Ascending aorta (tissue), 2 donors: Measurements from ENCODE around the gene DIPK1B. TPM values are rescaled to one million over a fixed set of nuclear protein-coding genes. Genes with fewer than 3 reads are reported as not detected.
A peak's percentile ranks its signal among the peaks of the same experiment; 100 is the strongest.
"Not testable (repeated sequence)": the region's sequence is repeated elsewhere in the genome, so short reads cannot be mapped to it uniquely, and the experiment has no call there.

Experiments used
- DNase-seq, 2 donors: peaks; one replicate each; pipeline ENCODE4 v3.0.0-alpha.2; 2019; ENCODE audit warnings: low spot score in 2 of 2
- H3K27ac ChIP-seq, 2 donors: fragments of 200-600 bp; sonication (generic); one replicate each; pipeline ENCODE4 v1.5.1; 2016 to 2017; ENCODE audit warnings: mild to moderate bottlenecking in 1 of 2
- H3K27me3 ChIP-seq: fragments of 200-600 bp; sonication (generic); one replicate; pipeline ENCODE4 v1.5.1; 2017
- H3K36me3 ChIP-seq, 2 donors: fragments of 200-600 bp; sonication (generic); one replicate each; pipeline ENCODE4 v1.5.1; 2016
- H3K4me1 ChIP-seq, 2 donors: fragments of 200-600 bp; sonication (generic); one replicate each; pipeline ENCODE4 v1.5.1; 2016 to 2017; ENCODE audit warnings: mild to moderate bottlenecking in 1 of 2
- H3K4me3 ChIP-seq, 2 donors: fragments of 200-600 bp; sonication (generic); one replicate each; pipeline ENCODE4 v1.5.1; 2016 to 2017; ENCODE audit warnings: mild to moderate bottlenecking in 1 of 2
- H3K9me3 ChIP-seq, 2 donors: fragments of 200-600 bp; sonication (generic); one replicate each; pipeline ENCODE4 v1.5.1; 2016
- CTCF ChIP-seq, 3 experiments: fragments of 200-600 bp in 2 of 3; fragments of 450-650 bp in 1 of 3; sonication (generic) in 2 of 3; IDR thresholded peaks; one replicate each; pipeline ENCODE4 v1.5.1; 2016 to 2019; ENCODE audit warnings: antibody characterized with exemption in 3 of 3, mild to moderate bottlenecking in 1 of 3, moderate library complexity in 1 of 3
- intact Hi-C: fragments of 100-400 bp; cut with DNase I; formaldehyde crosslinking; loops from one replicate; pipeline ENCODE4 v1.15.1; 2023
- total RNA-seq: library from RNA; depleted of rRNA; stranded (reverse); fragments of >200 nt; gene quantifications from one replicate; pipeline ENCODE4 v1.1.0, GENCODE V29; 2016

Gene DIPK1B
- total RNA-seq, 1 donor from 2014 or later: 86.2 TPM

GRCh38 chr9:136759436-136760325 lies 47.3 kb downstream of the DIPK1B start:
- H3K4me1 ChIP-seq: no peaks in the 10 kb centered on the region
- no peak for TF ChIP-seq CTCF (IDR thresholded peaks at IDR 0.05)
- H3K9me3 ChIP-seq: no peaks in the 10 kb centered on the region
- no peak overlapping the region for H3K4me3 ChIP-seq
- no peaks in the 10 kb centered on the region for H3K36me3 ChIP-seq
- DNase-seq: no peak
- intact Hi-C loops: no loop called here
- H3K27me3 ChIP-seq: no peaks in the 10 kb centered on the region
- no peak overlapping the region for H3K27ac ChIP-seq

DNA sequence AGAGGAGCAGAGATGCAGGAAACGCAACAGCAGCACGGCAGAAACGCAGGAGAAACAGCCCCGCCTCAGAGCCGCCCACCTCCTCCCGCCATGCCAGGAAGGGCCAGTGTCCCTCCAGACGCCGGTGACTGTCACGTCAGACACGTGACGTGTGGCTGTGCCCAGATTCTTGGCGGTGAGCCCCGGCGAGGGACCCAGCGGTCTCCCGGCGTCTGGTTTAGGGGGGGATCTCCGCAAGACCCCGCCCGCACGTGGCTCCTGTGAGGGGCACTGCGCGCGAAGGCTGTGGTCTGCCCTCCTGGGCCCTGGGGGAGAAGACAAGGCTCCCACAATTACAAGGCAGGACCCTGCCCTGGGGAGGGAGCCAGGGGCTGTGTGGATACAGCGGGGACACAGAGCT lies 48.1 kb downstream of the DIPK1B start:
- H3K27me3 ChIP-seq: no peaks in the 10 kb centered on the region
- TF ChIP-seq CTCF (IDR thresholded peaks at IDR 0.05): no peak

DNA sequence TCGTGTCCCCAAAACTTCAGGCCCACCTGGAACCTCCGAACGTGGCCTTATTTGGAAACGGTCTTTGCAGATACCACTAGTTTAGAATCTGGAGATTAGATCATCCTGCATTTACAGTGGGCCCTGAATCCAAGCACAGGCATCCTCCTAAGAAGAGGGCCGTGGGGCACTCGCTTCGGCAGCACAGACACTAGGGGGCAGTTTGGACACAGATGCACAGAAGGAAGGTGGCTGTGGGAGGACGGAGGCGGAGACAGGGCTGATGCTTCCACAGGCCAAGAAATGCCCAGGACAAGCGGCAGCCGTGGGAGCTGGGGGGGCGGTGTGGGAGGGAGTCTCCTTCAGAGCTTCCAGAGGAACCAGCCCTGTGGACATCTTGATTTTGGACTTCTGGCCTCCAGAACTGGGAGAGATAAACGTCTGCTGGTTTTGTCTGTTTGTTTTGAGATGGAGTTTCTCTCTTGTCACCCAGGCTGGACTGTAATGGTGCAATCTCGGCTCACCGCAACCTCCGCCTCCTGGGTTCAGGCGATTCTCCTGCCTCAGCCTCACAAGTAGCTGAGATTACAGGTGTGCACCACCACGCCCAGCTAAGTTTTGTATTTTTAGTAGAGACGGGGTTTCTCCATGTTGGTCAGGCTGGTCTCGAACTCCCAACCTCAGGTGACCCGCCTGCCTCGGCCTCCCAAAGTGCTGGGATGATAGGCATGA lies 48.6 kb downstream of the DIPK1B start:
- intact Hi-C loops, H3K9me3 ChIP-seq, H3K27ac ChIP-seq, H3K27me3 ChIP-seq, H3K4me3 ChIP-seq, DNase-seq, H3K4me1 ChIP-seq, H3K36me3 ChIP-seq: not testable (repeated sequence)
- peak in 1 of 3 experiments; percentile 23 for TF ChIP-seq CTCF (IDR thresholded peaks at IDR 0.05)

More for the DNA sequence above, 48.1 kb downstream of the DIPK1B start:
- Histone ChIP-seq H3K4me1 (no peaks in the 10 kb centered on the region), H3K27ac (no peak overlapping the region), H3K36me3 (no peaks in the 10 kb centered on the region), H3K9me3 (no peaks in the 10 kb centered on the region), H3K4me3 (no peak overlapping the region)
- intact Hi-C loops: no loop called here
- no peak for DNase-seq

GRCh38 chr9:136761545-136761981 lies 49.2 kb downstream of the DIPK1B start:
- H3K9me3 ChIP-seq: no peaks in the 10 kb centered on the region
- H3K27me3 ChIP-seq: no peaks in the 10 kb centered on the region
- no peak overlapping the region for H3K27ac ChIP-seq
- intact Hi-C loops: no loop called here
- no peaks in the 10 kb centered on the region for H3K4me1 ChIP-seq
- no peaks in the 10 kb centered on the region for H3K36me3 ChIP-seq
- no peak for TF ChIP-seq CTCF (IDR thresholded peaks at IDR 0.05)
- DNase-seq: no peak
- no peak overlapping the region for H3K4me3 ChIP-seq

DNA sequence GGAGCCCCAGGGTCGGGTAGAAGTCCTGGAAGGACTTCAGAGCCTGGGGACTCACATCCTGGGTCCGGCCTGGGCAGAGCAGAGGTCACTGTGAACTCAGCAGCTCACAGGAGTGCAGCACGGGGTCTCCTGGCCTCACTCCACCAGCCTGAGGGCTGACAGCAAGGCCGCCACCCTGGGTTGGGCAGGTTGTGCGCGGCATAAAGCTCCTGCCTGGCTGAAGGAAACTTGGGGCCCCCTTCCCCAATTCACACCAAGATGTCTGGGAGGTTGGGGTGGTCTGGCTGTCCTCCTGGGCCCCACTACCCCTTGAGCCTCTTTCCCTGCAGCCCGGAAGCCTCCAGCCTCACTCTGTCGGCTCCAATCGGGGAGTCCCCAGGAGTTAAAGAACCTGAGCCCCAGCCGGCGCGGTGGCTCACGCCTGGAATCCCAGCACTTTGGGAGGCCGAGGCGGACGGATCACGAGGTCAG lies 49.9 kb downstream of the DIPK1B start:
- H3K4me3 ChIP-seq: no peak overlapping the region
- H3K27ac ChIP-seq: no peak overlapping the region
- H3K9me3 ChIP-seq: no peaks in the 10 kb centered on the region
- H3K4me1 ChIP-seq: no peaks in the 10 kb centered on the region
- no peaks in the 10 kb centered on the region for H3K27me3 ChIP-seq
- intact Hi-C loops: no loop called here
- TF ChIP-seq CTCF (IDR thresholded peaks at IDR 0.05): no peak
- no peak for DNase-seq
- no peaks in the 10 kb centered on the region for H3K36me3 ChIP-seq
